GM23338 (cell line): ENCODE measurements around the gene FYN.

Source experiments
- CREB1 ChIP-seq: fragments of 250-450 bp; sonication (Bioruptor Pico); IDR thresholded peaks from 2 replicates; pipeline ENCODE4 v1.5.0; 2020; ENCODE audit warnings: low read depth, mild to moderate bottlenecking, moderate library complexity
- EZH2 ChIP-seq: fragments of 200-600 bp; sonication (generic); IDR thresholded peaks from one replicate; pipeline ENCODE4 v1.8.0; 2017; ENCODE audit warnings: antibody characterized with exemption, mild to moderate bottlenecking, low read depth; ENCODE audit not compliant: unreplicated experiment
- EZH2phosphoT487 ChIP-seq: fragments of 200-600 bp; sonication (generic); IDR thresholded peaks from one replicate; pipeline ENCODE4 v1.8.1; 2018; ENCODE audit warnings: antibody characterized with exemption; ENCODE audit not compliant: unreplicated experiment
- POLR2AphosphoS5 ChIP-seq: IDR thresholded peaks from 2 replicates; pipeline ENCODE4 v1.6.1; 2016; ENCODE audit warnings: antibody characterized with exemption, low read depth
- ZNF114 ChIP-seq: fragments of 250-450 bp; sonication (Bioruptor Pico); IDR thresholded peaks from 2 replicates; pipeline ENCODE4 v1.5.0; 2020; ENCODE audit warnings: mild to moderate bottlenecking, moderate library complexity
- TF ChIP-seq, protein P1 (sequence below), 2 experiments: fragments of 200-600 bp in 1 of 2; sonication (generic) in 1 of 2; conservative IDR thresholded peaks; 2 replicates each; pipeline versions ENCODE4 v1.5.1 to v1.6.1; 2016 to 2017; ENCODE audit warnings: antibody characterized with exemption in 2 of 2, low read depth in 2 of 2, mild to moderate bottlenecking in 2 of 2, moderate library complexity in 1 of 2
- TF ChIP-seq, protein P2 (sequence below): IDR thresholded peaks from 2 replicates; pipeline ENCODE4 v1.6.1; 2016; ENCODE audit warnings: antibody characterized with exemption
- TF ChIP-seq, protein P3 (sequence below): fragments of 250-450 bp; sonication (Bioruptor Pico); IDR thresholded peaks from 2 replicates; pipeline ENCODE4 v1.5.0; 2020; ENCODE audit warnings: mild to moderate bottlenecking, moderate library complexity

DNA sequence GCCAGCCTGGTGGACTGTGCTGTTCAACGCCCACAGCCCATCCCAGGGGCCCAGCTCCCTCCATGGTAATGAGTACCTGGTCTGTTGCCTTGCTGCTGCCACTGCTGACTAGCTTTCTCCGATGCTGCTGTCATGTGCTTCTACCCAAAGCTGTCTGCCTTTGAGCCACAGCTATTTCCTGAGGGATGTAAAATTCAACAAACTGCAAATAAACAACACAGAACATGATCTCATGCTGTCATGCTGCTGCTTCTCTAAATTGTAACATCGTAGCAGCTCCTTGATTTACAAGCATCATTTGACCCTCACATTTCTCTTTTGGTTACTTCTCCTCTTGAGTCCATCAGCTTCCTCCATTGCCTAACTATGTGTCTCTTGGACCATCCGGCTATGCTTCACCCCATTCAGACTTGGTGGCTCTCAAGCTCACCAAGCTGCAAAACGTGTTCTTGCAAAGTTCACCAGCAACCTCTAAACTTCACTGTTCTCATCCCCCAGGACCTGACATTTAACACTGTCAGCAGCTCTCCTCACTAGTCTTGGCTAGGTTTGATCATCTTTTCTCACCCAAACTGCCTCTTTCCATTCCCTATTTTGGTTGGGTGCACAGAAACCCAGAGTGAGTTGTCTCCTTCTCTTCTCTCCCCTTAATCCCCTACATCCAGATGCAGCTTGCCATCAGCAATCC, 54.6 kb downstream of the FYN start:
- TF ChIP-seq, protein P1, sequence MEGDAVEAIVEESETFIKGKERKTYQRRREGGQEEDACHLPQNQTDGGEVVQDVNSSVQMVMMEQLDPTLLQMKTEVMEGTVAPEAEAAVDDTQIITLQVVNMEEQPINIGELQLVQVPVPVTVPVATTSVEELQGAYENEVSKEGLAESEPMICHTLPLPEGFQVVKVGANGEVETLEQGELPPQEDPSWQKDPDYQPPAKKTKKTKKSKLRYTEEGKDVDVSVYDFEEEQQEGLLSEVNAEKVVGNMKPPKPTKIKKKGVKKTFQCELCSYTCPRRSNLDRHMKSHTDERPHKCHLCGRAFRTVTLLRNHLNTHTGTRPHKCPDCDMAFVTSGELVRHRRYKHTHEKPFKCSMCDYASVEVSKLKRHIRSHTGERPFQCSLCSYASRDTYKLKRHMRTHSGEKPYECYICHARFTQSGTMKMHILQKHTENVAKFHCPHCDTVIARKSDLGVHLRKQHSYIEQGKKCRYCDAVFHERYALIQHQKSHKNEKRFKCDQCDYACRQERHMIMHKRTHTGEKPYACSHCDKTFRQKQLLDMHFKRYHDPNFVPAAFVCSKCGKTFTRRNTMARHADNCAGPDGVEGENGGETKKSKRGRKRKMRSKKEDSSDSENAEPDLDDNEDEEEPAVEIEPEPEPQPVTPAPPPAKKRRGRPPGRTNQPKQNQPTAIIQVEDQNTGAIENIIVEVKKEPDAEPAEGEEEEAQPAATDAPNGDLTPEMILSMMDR (conservative IDR thresholded peaks at IDR 0.05; ENCODE audit: low read depth in 2 of 2) = no peak
- TF ChIP-seq EZH2phosphoT487 (no peak), EZH2 (no peak), POLR2AphosphoS5 (no peak), CREB1 (CRISPR knock-in tag) (no peak), ZNF114 (CRISPR knock-in tag) (no peak)
- TF ChIP-seq, protein P2, sequence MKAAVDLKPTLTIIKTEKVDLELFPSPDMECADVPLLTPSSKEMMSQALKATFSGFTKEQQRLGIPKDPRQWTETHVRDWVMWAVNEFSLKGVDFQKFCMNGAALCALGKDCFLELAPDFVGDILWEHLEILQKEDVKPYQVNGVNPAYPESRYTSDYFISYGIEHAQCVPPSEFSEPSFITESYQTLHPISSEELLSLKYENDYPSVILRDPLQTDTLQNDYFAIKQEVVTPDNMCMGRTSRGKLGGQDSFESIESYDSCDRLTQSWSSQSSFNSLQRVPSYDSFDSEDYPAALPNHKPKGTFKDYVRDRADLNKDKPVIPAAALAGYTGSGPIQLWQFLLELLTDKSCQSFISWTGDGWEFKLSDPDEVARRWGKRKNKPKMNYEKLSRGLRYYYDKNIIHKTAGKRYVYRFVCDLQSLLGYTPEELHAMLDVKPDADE = no peak
- TF ChIP-seq, protein P3, sequence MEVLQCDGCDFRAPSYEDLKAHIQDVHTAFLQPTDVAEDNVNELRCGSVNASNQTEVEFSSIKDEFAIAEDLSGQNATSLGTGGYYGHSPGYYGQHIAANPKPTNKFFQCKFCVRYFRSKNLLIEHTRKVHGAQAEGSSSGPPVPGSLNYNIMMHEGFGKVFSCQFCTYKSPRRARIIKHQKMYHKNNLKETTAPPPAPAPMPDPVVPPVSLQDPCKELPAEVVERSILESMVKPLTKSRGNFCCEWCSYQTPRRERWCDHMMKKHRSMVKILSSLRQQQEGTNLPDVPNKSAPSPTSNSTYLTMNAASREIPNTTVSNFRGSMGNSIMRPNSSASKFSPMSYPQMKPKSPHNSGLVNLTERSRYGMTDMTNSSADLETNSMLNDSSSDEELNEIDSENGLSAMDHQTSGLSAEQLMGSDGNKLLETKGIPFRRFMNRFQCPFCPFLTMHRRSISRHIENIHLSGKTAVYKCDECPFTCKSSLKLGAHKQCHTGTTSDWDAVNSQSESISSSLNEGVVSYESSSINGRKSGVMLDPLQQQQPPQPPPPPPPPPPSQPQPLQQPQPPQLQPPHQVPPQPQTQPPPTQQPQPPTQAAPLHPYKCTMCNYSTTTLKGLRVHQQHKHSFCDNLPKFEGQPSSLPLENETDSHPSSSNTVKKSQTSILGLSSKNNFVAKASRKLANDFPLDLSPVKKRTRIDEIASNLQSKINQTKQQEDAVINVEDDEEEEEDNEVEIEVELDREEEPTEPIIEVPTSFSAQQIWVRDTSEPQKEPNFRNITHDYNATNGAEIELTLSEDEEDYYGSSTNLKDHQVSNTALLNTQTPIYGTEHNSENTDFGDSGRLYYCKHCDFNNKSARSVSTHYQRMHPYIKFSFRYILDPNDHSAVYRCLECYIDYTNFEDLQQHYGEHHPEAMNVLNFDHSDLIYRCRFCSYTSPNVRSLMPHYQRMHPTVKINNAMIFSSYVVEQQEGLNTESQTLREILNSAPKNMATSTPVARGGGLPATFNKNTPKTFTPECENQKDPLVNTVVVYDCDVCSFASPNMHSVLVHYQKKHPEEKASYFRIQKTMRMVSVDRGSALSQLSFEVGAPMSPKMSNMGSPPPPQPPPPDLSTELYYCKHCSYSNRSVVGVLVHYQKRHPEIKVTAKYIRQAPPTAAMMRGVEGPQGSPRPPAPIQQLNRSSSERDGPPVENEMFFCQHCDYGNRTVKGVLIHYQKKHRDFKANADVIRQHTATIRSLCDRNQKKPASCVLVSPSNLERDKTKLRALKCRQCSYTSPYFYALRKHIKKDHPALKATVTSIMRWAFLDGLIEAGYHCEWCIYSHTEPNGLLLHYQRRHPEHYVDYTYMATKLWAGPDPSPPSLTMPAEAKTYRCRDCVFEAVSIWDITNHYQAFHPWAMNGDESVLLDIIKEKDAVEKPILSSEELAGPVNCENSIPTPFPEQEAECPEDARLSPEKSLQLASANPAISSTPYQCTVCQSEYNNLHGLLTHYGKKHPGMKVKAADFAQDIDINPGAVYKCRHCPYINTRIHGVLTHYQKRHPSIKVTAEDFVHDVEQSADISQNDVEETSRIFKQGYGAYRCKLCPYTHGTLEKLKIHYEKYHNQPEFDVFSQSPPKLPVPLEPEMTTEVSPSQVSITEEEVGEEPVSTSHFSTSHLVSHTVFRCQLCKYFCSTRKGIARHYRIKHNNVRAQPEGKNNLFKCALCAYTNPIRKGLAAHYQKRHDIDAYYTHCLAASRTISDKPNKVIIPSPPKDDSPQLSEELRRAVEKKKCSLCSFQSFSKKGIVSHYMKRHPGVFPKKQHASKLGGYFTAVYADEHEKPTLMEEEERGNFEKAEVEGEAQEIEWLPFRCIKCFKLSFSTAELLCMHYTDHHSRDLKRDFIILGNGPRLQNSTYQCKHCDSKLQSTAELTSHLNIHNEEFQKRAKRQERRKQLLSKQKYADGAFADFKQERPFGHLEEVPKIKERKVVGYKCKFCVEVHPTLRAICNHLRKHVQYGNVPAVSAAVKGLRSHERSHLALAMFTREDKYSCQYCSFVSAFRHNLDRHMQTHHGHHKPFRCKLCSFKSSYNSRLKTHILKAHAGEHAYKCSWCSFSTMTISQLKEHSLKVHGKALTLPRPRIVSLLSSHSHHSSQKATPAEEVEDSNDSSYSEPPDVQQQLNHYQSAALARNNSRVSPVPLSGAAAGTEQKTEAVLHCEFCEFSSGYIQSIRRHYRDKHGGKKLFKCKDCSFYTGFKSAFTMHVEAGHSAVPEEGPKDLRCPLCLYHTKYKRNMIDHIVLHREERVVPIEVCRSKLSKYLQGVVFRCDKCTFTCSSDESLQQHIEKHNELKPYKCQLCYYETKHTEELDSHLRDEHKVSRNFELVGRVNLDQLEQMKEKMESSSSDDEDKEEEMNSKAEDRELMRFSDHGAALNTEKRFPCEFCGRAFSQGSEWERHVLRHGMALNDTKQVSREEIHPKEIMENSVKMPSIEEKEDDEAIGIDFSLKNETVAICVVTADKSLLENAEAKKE (CRISPR knock-in tag) = no peak
